ENCODE results near the gene LRCOL1. TPM values are rescaled to one million over a fixed set of nuclear protein-coding genes. Genes with fewer than 3 reads are reported as not detected.
A peak's percentile ranks its signal among the peaks of the same experiment; 100 is the strongest.
"Not testable (repeated sequence)": the region's sequence is repeated elsewhere in the genome, so short reads cannot be mapped to it uniquely, and the experiment has no call there.

LRCOL1 gene
- total RNA-seq, 2 donors from 2014 or later = 0.68 TPM; not detected in 1

DNA sequence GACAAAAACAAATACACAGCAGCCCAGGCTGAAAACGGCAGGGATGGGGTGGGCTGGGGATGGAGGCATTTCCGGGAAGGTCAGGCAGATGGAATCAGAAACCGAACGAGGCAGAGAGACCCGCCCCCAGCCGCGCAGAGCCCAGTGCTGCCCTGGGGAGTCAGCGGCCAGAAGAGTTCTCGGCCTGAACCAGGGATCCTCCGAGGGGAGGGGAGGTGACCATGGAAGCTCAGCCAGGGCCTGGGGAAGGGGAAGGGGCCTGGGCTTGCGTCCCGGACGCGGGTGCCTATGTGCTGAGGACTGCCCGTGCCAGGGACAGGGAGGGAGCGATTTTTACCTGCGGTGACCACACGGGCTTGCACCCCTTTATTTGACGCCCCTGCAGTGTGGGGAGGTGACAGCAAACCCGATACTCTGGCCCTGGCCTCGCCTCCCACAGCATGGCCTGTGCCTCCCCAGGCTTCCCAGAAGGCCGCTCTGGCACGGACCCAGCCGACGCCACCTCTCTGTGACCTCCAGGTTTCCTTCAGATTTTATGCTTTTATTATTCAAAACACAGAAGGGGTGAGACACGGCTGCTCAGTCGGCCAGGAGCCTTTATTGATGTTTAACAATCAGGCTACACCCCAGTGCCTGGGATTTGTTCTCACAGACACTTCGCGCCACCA is 7.7 kb downstream of the LRCOL1 start:
- Histone ChIP-seq H3K27me3 (replicated peaks; ENCODE audit: insufficient read depth) (peaks cover 2% of the 10 kb centered on the region), H3K36me3 (no peaks in the 10 kb centered on the region), H3K4me3 (no peak overlapping the region), H3K4me1 (replicated peaks) (peaks cover 4% of the 10 kb centered on the region), H3K9me3 (no peaks in the 10 kb centered on the region), H3K27ac (no peak overlapping the region)
- DNase-seq (ENCODE audit: low spot score) = no peak
- WGBS = 54% methylated on average over 29 of the region's 29 CpGs
- intact Hi-C loops (cut with DNase I) = no loop called here
- no peak for TF ChIP-seq CTCF (IDR thresholded peaks at IDR 0.05)
- TF ChIP-seq POLR2AphosphoS5 (IDR thresholded peaks at IDR 0.05) = no peak
- no peak for TF ChIP-seq POLR2A (IDR thresholded peaks at IDR 0.05)

- no peak overlapping the region for H3K27ac ChIP-seq
- H3K4me1 ChIP-seq (replicated peaks) = peaks cover 4% of the 10 kb centered on the region
- no peaks in the 10 kb centered on the region for H3K36me3 ChIP-seq
- TF ChIP-seq CTCF (IDR thresholded peaks at IDR 0.05) (no peak), POLR2AphosphoS5 (IDR thresholded peaks at IDR 0.05) (no peak), POLR2A (IDR thresholded peaks at IDR 0.05) (no peak)
- WGBS = 78% methylated on average over 31 of the region's 31 CpGs
- intact Hi-C loops (cut with DNase I) = no loop called here
- DNase-seq (ENCODE audit: low spot score) = no peak
- H3K9me3 ChIP-seq = no peaks in the 10 kb centered on the region
- peaks cover 2% of the 10 kb centered on the region for H3K27me3 ChIP-seq (replicated peaks; ENCODE audit: insufficient read depth)
- peak overlapping the region in 1 of 2 donors; percentile 23 for H3K4me3 ChIP-seq
Measured at GRCh38 chr12:132601171-132601883, 9.1 kb downstream of the LRCOL1 start.

- Histone ChIP-seq H3K27ac (peak overlapping the region in 1 of 2 donors; percentile 17), H3K9me3 (no peaks in the 10 kb centered on the region), H3K4me3 (peak overlapping the region; percentile 14 to 23), H3K27me3 (replicated peaks; ENCODE audit: insufficient read depth) (peaks cover 2% of the 10 kb centered on the region), H3K36me3 (no peaks in the 10 kb centered on the region), H3K4me1 (replicated peaks) (peaks cover 4% of the 10 kb centered on the region)
- TF ChIP-seq POLR2AphosphoS5 (IDR thresholded peaks at IDR 0.05) (peak; percentile 58), CTCF (IDR thresholded peaks at IDR 0.05) (peak in 3 of 4 experiments; percentile 58 to 72 (median 68)), POLR2A (IDR thresholded peaks at IDR 0.05) (no peak)
- WGBS = 31% methylated on average over 45 of the region's 45 CpGs
- intact Hi-C loops (cut with DNase I) = no loop called here
- DNase-seq (ENCODE audit: low spot score) = peak; percentile 62
Measured at GRCh38 chr12:132600048-132601032, 10.0 kb downstream of the LRCOL1 start.

DNA sequence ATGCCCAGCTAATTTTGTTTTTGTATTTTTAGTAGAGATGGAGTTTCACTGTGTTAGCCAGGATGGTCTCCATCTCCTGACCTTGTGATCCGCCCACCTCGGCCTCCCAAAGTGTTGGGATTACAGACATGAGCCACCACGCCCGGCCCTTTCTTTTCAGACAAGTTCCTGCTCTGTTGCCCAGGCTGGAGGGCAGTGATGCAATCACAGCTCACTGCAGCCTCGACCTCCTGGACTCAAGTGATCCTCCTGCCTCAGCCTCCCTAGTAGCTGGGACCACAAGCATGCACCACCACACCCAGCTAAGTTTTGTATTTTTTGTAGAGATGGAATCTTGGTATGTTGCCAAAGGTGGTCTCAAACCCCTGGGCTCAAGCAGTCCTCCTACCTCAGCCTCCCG is 10.9 kb downstream of the LRCOL1 start:
- H3K36me3 ChIP-seq; DNase-seq (ENCODE audit: low spot score); H3K27me3 ChIP-seq (replicated peaks; ENCODE audit: insufficient read depth); intact Hi-C loops (cut with DNase I); H3K4me1 ChIP-seq (replicated peaks); H3K4me3 ChIP-seq; H3K27ac ChIP-seq; H3K9me3 ChIP-seq: not testable (repeated sequence)
- WGBS = 78% methylated on average over 6 of the region's 6 CpGs

Data from prostate gland (tissue), 2 donors.